Measurements from ENCODE around the gene MED27. TPM values are rescaled to one million over a fixed set of nuclear protein-coding genes. Genes with fewer than 3 reads are reported as not detected.
A peak's percentile ranks its signal among the peaks of the same experiment; 100 is the strongest.

MED27 gene
- total and polyA plus RNA-seq, 2 experiments from 2014 or later, result 18.3 to 69.2 TPM

DNA sequence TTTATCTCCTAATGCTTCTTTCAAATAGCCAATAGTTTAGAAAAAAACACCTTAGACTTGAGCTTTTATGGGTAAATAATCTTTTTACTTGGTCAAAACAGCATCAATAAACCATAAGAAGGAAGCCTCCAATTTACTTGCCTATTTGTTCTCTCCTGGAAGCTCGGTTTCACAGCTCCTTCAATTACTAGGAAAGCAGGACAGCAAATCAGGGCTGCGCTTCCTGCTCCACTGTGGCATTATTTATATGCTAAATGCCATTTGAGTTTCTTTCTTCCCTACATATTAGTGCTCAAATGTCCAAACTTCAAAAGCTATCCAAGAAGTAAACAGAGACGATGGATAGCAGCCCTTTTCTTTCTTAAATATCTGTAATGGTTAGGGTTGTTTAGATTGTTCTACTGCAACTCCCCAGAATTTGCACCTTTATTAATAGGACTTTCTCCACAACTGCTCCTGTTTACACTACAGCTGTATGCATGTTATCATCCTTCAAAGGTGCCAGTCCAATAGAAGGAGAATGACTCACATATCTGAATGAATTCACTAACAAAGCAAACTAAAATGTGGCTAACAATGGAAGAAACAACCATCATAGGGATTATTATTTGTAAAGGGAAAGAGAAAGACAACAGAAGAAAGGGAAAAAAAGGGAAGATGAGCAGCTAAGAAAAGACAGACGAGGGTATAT is 58.7 kb downstream of the MED27 start:
- H3K27ac ChIP-seq, result no peak overlapping the region
- no peak for DNase-seq (ENCODE audit: low read depth in 1 of 2, low spot score in 1 of 2)
- H3K4me3 ChIP-seq, result no peak overlapping the region
- H3K4me1 ChIP-seq (ENCODE audit: low read depth), result peaks cover 3% of the 10 kb centered on the region
- TF ChIP-seq, protein P1, sequence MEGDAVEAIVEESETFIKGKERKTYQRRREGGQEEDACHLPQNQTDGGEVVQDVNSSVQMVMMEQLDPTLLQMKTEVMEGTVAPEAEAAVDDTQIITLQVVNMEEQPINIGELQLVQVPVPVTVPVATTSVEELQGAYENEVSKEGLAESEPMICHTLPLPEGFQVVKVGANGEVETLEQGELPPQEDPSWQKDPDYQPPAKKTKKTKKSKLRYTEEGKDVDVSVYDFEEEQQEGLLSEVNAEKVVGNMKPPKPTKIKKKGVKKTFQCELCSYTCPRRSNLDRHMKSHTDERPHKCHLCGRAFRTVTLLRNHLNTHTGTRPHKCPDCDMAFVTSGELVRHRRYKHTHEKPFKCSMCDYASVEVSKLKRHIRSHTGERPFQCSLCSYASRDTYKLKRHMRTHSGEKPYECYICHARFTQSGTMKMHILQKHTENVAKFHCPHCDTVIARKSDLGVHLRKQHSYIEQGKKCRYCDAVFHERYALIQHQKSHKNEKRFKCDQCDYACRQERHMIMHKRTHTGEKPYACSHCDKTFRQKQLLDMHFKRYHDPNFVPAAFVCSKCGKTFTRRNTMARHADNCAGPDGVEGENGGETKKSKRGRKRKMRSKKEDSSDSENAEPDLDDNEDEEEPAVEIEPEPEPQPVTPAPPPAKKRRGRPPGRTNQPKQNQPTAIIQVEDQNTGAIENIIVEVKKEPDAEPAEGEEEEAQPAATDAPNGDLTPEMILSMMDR (IDR thresholded peaks at IDR 0.05; ENCODE audit: low read depth, low read length), result no peak
- no peaks in the 10 kb centered on the region for H3K36me3 ChIP-seq
- H3K9me3 ChIP-seq (ENCODE audit: low read depth), result no peaks in the 10 kb centered on the region
- no peaks in the 10 kb centered on the region for H3K27me3 ChIP-seq

DNA sequence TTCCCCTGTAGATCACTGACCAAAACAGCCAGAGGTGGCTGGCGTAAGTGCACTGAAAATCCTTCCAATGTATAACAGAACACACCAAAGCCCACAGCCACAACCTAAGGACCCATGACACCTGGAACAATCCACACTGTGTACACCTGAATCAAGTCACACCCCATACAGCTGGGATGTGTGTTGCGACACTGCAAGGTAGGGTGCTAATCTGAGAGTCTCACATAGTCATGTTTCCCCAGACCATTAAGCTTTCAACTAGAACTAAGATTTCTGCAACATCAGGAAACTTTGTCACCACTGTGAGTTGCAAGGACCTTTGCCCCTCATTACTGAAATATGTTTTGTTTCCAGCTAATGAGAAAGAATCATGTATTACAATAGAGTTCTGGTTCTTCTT is 59.4 kb downstream of the MED27 start:
- no peak overlapping the region for H3K4me3 ChIP-seq
- H3K27me3 ChIP-seq, result no peaks in the 10 kb centered on the region
- TF ChIP-seq, protein P1 (IDR thresholded peaks at IDR 0.05; ENCODE audit: low read depth, low read length), result no peak

DNA sequence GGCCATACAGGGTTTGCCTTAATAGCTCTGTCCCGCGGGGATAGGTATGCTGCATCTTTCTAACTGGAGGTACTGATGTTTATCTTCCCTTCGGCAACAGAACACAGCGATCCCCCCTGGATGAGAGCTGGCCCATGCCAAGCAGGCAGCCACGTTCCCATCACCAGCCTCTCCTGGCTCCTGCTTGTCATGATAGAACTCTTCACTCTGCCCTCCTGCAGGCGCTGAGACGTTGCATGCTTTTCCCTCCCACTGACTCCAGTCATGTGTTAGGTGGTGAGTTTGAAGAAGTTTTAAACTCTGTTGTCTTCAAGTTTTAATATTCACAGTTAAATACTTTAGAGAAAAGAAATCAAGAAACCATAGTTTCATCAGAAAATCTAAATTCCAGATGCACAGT is 60.0 kb downstream of the MED27 start:
- H3K36me3 ChIP-seq, result no peaks in the 10 kb centered on the region
- no peak overlapping the region for H3K4me3 ChIP-seq
- H3K27ac ChIP-seq, result no peak overlapping the region
- DNase-seq (ENCODE audit: low read depth in 1 of 2, low spot score in 1 of 2), result no peak
- TF ChIP-seq, protein P1 (IDR thresholded peaks at IDR 0.05; ENCODE audit: low read depth, low read length), result no peak
- no peaks in the 10 kb centered on the region for H3K27me3 ChIP-seq
- H3K9me3 ChIP-seq (ENCODE audit: low read depth), result no peaks in the 10 kb centered on the region
- peaks cover 3% of the 10 kb centered on the region for H3K4me1 ChIP-seq (ENCODE audit: low read depth)

More for the DNA sequence above, 59.4 kb downstream of the MED27 start:
- DNase-seq (ENCODE audit: low read depth in 1 of 2, low spot score in 1 of 2), result no peak
- Histone ChIP-seq H3K27ac (no peak overlapping the region), H3K9me3 (ENCODE audit: low read depth) (no peaks in the 10 kb centered on the region), H3K4me1 (ENCODE audit: low read depth) (peaks cover 3% of the 10 kb centered on the region), H3K36me3 (no peaks in the 10 kb centered on the region)

DNA sequence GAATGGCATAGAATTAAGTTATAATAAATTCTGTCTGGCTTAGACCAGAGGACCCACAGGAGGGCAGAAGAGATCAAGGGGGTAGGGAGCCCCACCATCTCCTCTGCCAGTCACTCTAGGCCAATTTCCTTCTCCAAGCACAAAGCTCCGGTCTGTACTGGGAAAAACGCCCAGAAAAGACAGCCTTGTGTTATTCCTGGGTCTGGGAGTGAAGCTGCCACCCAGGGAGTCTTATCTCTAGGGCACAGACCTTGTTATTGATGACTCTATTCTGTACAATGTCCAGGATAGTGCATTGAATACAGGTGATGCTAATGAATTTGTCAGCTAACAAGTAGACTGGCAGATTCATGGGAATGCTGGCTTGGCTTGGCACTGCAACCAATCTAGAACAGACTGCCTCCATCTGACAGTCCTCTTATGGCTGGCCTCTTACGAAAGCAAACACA is 60.7 kb downstream of the MED27 start:
- Histone ChIP-seq H3K9me3 (ENCODE audit: low read depth) (no peaks in the 10 kb centered on the region), H3K4me1 (ENCODE audit: low read depth) (no peaks in the 10 kb centered on the region), H3K4me3 (no peak overlapping the region), H3K27ac (no peak overlapping the region), H3K27me3 (no peaks in the 10 kb centered on the region), H3K36me3 (no peaks in the 10 kb centered on the region)
- DNase-seq (ENCODE audit: low read depth in 1 of 2, low spot score in 1 of 2), result peak in 1 of 2 donors; percentile 44
- TF ChIP-seq, protein P1 (IDR thresholded peaks at IDR 0.05; ENCODE audit: low read depth, low read length), result no peak

DNA sequence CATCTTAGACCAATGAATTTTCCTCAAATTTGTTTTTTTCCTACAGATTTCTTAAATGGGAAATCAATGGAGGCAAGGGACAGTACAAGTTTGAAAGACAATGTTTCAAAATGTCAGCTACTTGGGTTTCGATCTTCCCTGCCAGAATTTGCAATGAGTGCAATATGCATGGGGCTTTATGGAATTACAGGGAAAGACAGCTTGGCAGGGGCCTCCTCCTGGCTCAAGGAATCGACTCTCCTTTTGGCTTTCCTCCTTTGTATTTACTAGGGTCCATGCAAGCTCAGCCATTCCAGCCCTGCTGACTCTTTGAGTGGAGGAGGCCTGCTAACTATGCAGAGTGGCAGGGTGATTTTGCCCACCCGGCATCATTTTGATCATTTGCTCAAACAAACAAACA is 63.2 kb downstream of the MED27 start:
- TF ChIP-seq, protein P1 (IDR thresholded peaks at IDR 0.05; ENCODE audit: low read depth, low read length), result no peak
- no peak overlapping the region for H3K4me3 ChIP-seq
- no peaks in the 10 kb centered on the region for H3K9me3 ChIP-seq (ENCODE audit: low read depth)
- no peak overlapping the region for H3K27ac ChIP-seq
- no peak for DNase-seq (ENCODE audit: low read depth in 1 of 2, low spot score in 1 of 2)
- H3K27me3 ChIP-seq, result no peaks in the 10 kb centered on the region
- H3K36me3 ChIP-seq, result no peaks in the 10 kb centered on the region
- no peaks in the 10 kb centered on the region for H3K4me1 ChIP-seq (ENCODE audit: low read depth)

All from cardiac muscle cell (in vitro differentiated cells and primary cell).